HepG2 (cell line): Measurements from ENCODE around the gene FAM168A.

Experiments
- AHR ChIP-seq: IDR thresholded peaks from 2 replicates; pipeline ENCODE4 v1.6.1; 2018; ENCODE audit warnings: missing genetic modification reagents, missing compliant biosample characterization
- CAMTA2 ChIP-seq: sonication (generic); formaldehyde crosslinking; IDR thresholded peaks from 2 replicates; pipeline ENCODE4 v1.4.0; 2020; ENCODE audit warnings: mild to moderate bottlenecking, missing genetic modification reagents, borderline replicate concordance
- EED ChIP-seq: sonication (generic); formaldehyde crosslinking; IDR thresholded peaks from 2 replicates; pipeline ENCODE4 v1.5.0; 2020; ENCODE audit warnings: mild to moderate bottlenecking, missing genetic modification reagents
- KMT2A ChIP-seq: sonication (generic); formaldehyde crosslinking; IDR thresholded peaks from 2 replicates; pipeline ENCODE4 v1.4.0; 2020; ENCODE audit warnings: missing genetic modification reagents
- POLR2AphosphoS5 ChIP-seq: IDR thresholded peaks from 2 replicates; pipeline ENCODE4 v1.6.1; 2012; ENCODE audit warnings: low read depth, low read length
- TCF12 ChIP-seq, 2 experiments: fragments of 450-650 bp in 1 of 2; sonication (generic) in 1 of 2; formaldehyde crosslinking in 1 of 2; IDR thresholded peaks; 2 replicates each; pipeline versions ENCODE4 v1.6.1 to v1.8.0; 2017 to 2022; ENCODE audit warnings: antibody characterized with exemption in 1 of 2, mild to moderate bottlenecking in 1 of 2, missing genetic modification reagents in 1 of 2, moderate library complexity in 1 of 2
- THAP11 ChIP-seq: IDR thresholded peaks from 2 replicates; pipeline ENCODE4 v1.6.1; 2016; ENCODE audit warnings: missing biosample characterization, missing genetic modification reagents
- ZNF251 ChIP-seq: sonication (generic); formaldehyde crosslinking; IDR thresholded peaks from 2 replicates; pipeline ENCODE4 v1.9.0; 2021; ENCODE audit warnings: mild to moderate bottlenecking, missing genetic modification reagents
- TF ChIP-seq, protein P1 (sequence below): sonication (generic); formaldehyde crosslinking; IDR thresholded peaks from 2 replicates; pipeline ENCODE4 v1.5.0; 2020; ENCODE audit warnings: missing genetic modification reagents, mild to moderate bottlenecking, borderline replicate concordance
- TF ChIP-seq, protein P2 (sequence below), 2 experiments: IDR thresholded peaks; 2 replicates each; pipeline ENCODE4 v1.6.1; 2011 to 2012; ENCODE audit warnings: low read length in 2 of 2, borderline replicate concordance in 1 of 2, low read depth in 1 of 2, mild to moderate bottlenecking in 1 of 2, moderate library complexity in 1 of 2
- TF ChIP-seq, protein P3 (sequence below): sonication (generic); formaldehyde crosslinking; IDR thresholded peaks from 2 replicates; pipeline ENCODE4 v1.5.0; 2020; ENCODE audit warnings: mild to moderate bottlenecking, missing genetic modification reagents, moderate library complexity
- TF ChIP-seq, protein P4 (sequence below): sonication (generic); formaldehyde crosslinking; IDR thresholded peaks from 2 replicates; pipeline ENCODE4 v1.4.0; 2020; ENCODE audit warnings: missing genetic modification reagents

GRCh38 chr11:73496134-73496533 lies 101.8 kb downstream of the FAM168A start:
- TF ChIP-seq, protein P1, sequence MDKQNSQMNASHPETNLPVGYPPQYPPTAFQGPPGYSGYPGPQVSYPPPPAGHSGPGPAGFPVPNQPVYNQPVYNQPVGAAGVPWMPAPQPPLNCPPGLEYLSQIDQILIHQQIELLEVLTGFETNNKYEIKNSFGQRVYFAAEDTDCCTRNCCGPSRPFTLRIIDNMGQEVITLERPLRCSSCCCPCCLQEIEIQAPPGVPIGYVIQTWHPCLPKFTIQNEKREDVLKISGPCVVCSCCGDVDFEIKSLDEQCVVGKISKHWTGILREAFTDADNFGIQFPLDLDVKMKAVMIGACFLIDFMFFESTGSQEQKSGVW (CRISPR knock-in tag): no peak
- TF ChIP-seq CAMTA2 (CRISPR knock-in tag): no peak
- TF ChIP-seq KMT2A (CRISPR knock-in tag): no peak
- no peak for TF ChIP-seq POLR2AphosphoS5
- TF ChIP-seq, protein P2, sequence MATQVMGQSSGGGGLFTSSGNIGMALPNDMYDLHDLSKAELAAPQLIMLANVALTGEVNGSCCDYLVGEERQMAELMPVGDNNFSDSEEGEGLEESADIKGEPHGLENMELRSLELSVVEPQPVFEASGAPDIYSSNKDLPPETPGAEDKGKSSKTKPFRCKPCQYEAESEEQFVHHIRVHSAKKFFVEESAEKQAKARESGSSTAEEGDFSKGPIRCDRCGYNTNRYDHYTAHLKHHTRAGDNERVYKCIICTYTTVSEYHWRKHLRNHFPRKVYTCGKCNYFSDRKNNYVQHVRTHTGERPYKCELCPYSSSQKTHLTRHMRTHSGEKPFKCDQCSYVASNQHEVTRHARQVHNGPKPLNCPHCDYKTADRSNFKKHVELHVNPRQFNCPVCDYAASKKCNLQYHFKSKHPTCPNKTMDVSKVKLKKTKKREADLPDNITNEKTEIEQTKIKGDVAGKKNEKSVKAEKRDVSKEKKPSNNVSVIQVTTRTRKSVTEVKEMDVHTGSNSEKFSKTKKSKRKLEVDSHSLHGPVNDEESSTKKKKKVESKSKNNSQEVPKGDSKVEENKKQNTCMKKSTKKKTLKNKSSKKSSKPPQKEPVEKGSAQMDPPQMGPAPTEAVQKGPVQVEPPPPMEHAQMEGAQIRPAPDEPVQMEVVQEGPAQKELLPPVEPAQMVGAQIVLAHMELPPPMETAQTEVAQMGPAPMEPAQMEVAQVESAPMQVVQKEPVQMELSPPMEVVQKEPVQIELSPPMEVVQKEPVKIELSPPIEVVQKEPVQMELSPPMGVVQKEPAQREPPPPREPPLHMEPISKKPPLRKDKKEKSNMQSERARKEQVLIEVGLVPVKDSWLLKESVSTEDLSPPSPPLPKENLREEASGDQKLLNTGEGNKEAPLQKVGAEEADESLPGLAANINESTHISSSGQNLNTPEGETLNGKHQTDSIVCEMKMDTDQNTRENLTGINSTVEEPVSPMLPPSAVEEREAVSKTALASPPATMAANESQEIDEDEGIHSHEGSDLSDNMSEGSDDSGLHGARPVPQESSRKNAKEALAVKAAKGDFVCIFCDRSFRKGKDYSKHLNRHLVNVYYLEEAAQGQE (IDR thresholded peaks at IDR 0.05; ENCODE audit: borderline replicate concordance in 1 of 2, low read depth in 1 of 2, low read length in 2 of 2): no peak
- TF ChIP-seq THAP11: no peak
- no peak for TF ChIP-seq TCF12 (IDR thresholded peaks at IDR 0.05)
- no peak for TF ChIP-seq TCF12 (CRISPR knock-in tag; IDR thresholded peaks at IDR 0.05)
- TF ChIP-seq, protein P3, sequence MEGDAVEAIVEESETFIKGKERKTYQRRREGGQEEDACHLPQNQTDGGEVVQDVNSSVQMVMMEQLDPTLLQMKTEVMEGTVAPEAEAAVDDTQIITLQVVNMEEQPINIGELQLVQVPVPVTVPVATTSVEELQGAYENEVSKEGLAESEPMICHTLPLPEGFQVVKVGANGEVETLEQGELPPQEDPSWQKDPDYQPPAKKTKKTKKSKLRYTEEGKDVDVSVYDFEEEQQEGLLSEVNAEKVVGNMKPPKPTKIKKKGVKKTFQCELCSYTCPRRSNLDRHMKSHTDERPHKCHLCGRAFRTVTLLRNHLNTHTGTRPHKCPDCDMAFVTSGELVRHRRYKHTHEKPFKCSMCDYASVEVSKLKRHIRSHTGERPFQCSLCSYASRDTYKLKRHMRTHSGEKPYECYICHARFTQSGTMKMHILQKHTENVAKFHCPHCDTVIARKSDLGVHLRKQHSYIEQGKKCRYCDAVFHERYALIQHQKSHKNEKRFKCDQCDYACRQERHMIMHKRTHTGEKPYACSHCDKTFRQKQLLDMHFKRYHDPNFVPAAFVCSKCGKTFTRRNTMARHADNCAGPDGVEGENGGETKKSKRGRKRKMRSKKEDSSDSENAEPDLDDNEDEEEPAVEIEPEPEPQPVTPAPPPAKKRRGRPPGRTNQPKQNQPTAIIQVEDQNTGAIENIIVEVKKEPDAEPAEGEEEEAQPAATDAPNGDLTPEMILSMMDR (CRISPR knock-in tag): no peak
- TF ChIP-seq, protein P4, sequence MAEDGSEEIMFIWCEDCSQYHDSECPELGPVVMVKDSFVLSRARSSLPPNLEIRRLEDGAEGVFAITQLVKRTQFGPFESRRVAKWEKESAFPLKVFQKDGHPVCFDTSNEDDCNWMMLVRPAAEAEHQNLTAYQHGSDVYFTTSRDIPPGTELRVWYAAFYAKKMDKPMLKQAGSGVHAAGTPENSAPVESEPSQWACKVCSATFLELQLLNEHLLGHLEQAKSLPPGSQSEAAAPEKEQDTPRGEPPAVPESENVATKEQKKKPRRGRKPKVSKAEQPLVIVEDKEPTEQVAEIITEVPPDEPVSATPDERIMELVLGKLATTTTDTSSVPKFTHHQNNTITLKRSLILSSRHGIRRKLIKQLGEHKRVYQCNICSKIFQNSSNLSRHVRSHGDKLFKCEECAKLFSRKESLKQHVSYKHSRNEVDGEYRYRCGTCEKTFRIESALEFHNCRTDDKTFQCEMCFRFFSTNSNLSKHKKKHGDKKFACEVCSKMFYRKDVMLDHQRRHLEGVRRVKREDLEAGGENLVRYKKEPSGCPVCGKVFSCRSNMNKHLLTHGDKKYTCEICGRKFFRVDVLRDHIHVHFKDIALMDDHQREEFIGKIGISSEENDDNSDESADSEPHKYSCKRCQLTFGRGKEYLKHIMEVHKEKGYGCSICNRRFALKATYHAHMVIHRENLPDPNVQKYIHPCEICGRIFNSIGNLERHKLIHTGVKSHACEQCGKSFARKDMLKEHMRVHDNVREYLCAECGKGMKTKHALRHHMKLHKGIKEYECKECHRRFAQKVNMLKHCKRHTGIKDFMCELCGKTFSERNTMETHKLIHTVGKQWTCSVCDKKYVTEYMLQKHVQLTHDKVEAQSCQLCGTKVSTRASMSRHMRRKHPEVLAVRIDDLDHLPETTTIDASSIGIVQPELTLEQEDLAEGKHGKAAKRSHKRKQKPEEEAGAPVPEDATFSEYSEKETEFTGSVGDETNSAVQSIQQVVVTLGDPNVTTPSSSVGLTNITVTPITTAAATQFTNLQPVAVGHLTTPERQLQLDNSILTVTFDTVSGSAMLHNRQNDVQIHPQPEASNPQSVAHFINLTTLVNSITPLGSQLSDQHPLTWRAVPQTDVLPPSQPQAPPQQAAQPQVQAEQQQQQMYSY: no peak
- TF ChIP-seq EED: no peak
- no peak for TF ChIP-seq AHR (CRISPR knock-in tag)
- TF ChIP-seq ZNF251 (CRISPR knock-in tag): no peak
